DND-41 (cell line): ENCODE results near the gene PPM1E.

Experiments
- ATAC-seq: fragments of 200-7000 bp; cut with Tn5 transposase; 3 replicates; pipeline ENCODE4 v1.9.1; 2021; ENCODE audit warnings: low read depth; ENCODE audit not compliant: insufficient read depth
- DNase-seq: peaks from one replicate; pipeline ENCODE4 v3.0.0-alpha.2; 2020
- H2AFZ ChIP-seq: 2 replicates; pipeline ENCODE4 v1.6.0; 2012; ENCODE audit warnings: low read depth, low read length
- H3K27ac ChIP-seq: 2 replicates; pipeline ENCODE4 v1.5.1; 2012; ENCODE audit warnings: low read length, inconsistent platforms
- H3K27me3 ChIP-seq: fragments of 200-600 bp; sonication (generic); 2 replicates; pipeline ENCODE4 v1.6.0; 2012; ENCODE audit warnings: low read length, mild to moderate bottlenecking, inconsistent platforms; ENCODE audit not compliant: insufficient read depth, poor library complexity
- H3K36me3 ChIP-seq: 2 replicates; pipeline ENCODE4 v1.5.1; 2012; ENCODE audit warnings: low read length, inconsistent platforms; ENCODE audit not compliant: insufficient read depth
- H3K4me1 ChIP-seq: 2 replicates; pipeline ENCODE4 v1.5.1; 2012; ENCODE audit warnings: mild to moderate bottlenecking, low read length; ENCODE audit not compliant: insufficient read depth
- H3K4me2 ChIP-seq: 2 replicates; pipeline ENCODE4 v1.6.0; 2012; ENCODE audit warnings: mild to moderate bottlenecking, moderate library complexity, low read length, inconsistent platforms; ENCODE audit not compliant: insufficient read depth
- H3K4me3 ChIP-seq, 2 experiments: fragments of 200-600 bp in 1 of 2; shearing (Covaris generic) in 1 of 2; 2 replicates each; pipeline ENCODE4 v1.5.1; 2012 to 2016; ENCODE audit warnings: inconsistent platforms in 2 of 2, low read length in 2 of 2, mild to moderate bottlenecking in 2 of 2, low read depth in 1 of 2, moderate library complexity in 1 of 2
- H3K79me2 ChIP-seq: 2 replicates; pipeline ENCODE4 v1.6.0; 2012; ENCODE audit warnings: low read length, inconsistent platforms; ENCODE audit not compliant: insufficient read depth
- H3K9ac ChIP-seq: 2 replicates; pipeline ENCODE4 v1.6.0; 2012; ENCODE audit warnings: low read depth, mild to moderate bottlenecking, inconsistent platforms, low read length, moderate library complexity
- H3K9me3 ChIP-seq: 2 replicates; pipeline ENCODE4 v1.5.1; 2012; ENCODE audit warnings: low read length, moderate library complexity, mild to moderate bottlenecking, inconsistent platforms; ENCODE audit not compliant: insufficient read depth, severe bottlenecking
- H4K20me1 ChIP-seq: 2 replicates; pipeline ENCODE4 v1.6.0; 2012; ENCODE audit warnings: low read length; ENCODE audit not compliant: insufficient read depth
- EZH2 ChIP-seq: IDR thresholded peaks from 3 replicates; pipeline ENCODE4 v1.6.1; 2012; ENCODE audit warnings: borderline replicate concordance, low read depth, mild to moderate bottlenecking, moderate library complexity, low read length, inconsistent platforms; ENCODE audit not compliant: severe bottlenecking
- TF ChIP-seq, protein P1 (sequence below): IDR thresholded peaks from 2 replicates; pipeline ENCODE4 v1.5.1; 2012; ENCODE audit warnings: borderline replicate concordance, low read length, moderate library complexity, mild to moderate bottlenecking; ENCODE audit not compliant: poor library complexity, severe bottlenecking; ENCODE audit errors: extremely low read depth

The PPM1E gene

GRCh38 chr17:58823051-58823525 is 67.4 kb downstream of the PPM1E start:
- ATAC-seq, result no peak
- no peak for DNase-seq
- H3K36me3 ChIP-seq, result no peaks in the 10 kb centered on the region
- no peaks in the 10 kb centered on the region for H3K9me3 ChIP-seq
- no peaks in the 10 kb centered on the region for H3K27me3 ChIP-seq
- TF ChIP-seq, protein P1, sequence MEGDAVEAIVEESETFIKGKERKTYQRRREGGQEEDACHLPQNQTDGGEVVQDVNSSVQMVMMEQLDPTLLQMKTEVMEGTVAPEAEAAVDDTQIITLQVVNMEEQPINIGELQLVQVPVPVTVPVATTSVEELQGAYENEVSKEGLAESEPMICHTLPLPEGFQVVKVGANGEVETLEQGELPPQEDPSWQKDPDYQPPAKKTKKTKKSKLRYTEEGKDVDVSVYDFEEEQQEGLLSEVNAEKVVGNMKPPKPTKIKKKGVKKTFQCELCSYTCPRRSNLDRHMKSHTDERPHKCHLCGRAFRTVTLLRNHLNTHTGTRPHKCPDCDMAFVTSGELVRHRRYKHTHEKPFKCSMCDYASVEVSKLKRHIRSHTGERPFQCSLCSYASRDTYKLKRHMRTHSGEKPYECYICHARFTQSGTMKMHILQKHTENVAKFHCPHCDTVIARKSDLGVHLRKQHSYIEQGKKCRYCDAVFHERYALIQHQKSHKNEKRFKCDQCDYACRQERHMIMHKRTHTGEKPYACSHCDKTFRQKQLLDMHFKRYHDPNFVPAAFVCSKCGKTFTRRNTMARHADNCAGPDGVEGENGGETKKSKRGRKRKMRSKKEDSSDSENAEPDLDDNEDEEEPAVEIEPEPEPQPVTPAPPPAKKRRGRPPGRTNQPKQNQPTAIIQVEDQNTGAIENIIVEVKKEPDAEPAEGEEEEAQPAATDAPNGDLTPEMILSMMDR, result no peak
- no peak for TF ChIP-seq EZH2
- H3K4me1 ChIP-seq, result no peaks in the 10 kb centered on the region
- no peak overlapping the region for H3K4me2 ChIP-seq
- H3K27ac ChIP-seq, result no peak overlapping the region
- H3K9ac ChIP-seq, result no peak overlapping the region
- no peak overlapping the region for H3K4me3 ChIP-seq
- no peaks in the 10 kb centered on the region for H4K20me1 ChIP-seq
- no peaks in the 10 kb centered on the region for H3K79me2 ChIP-seq
- no peak overlapping the region for H2AFZ ChIP-seq

GRCh38 chr17:58829172-58829637 is 73.6 kb downstream of the PPM1E start:
- no peaks in the 10 kb centered on the region for H3K9me3 ChIP-seq
- H3K79me2 ChIP-seq, result no peaks in the 10 kb centered on the region
- ATAC-seq (no peak), DNase-seq (no peak)
- no peaks in the 10 kb centered on the region for H3K4me1 ChIP-seq
- H4K20me1 ChIP-seq, result no peaks in the 10 kb centered on the region
- no peak overlapping the region for H3K27ac ChIP-seq
- no peaks in the 10 kb centered on the region for H3K27me3 ChIP-seq
- no peaks in the 10 kb centered on the region for H3K36me3 ChIP-seq
- H3K4me3 ChIP-seq, result no peak overlapping the region
- TF ChIP-seq EZH2, result no peak
- TF ChIP-seq, protein P1, result no peak
- no peak overlapping the region for H2AFZ ChIP-seq
- no peak overlapping the region for H3K9ac ChIP-seq
- H3K4me2 ChIP-seq, result no peak overlapping the region

DNA sequence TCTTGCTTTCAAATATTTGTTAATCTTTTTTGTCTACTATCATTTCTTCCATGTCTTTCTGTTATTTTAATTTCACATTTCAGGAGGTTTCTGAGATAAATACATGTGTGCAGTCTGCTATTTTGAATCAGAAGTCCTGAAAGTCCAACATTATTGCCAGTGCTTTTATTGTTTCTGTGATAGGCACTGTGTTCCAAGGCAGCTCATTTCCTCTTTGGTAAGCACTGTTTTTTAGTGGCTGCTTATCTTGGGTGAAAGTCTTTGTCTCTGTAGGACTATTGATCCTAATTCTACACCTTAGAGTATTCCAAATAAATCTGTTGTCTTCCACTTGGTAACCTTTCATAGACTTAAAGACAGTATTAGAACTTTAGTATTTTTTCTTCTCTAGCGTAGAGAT is 76.1 kb downstream of the PPM1E start:
- Histone ChIP-seq H3K36me3 (no peaks in the 10 kb centered on the region), H3K9ac (no peak overlapping the region), H3K27ac (no peak overlapping the region), H4K20me1 (no peaks in the 10 kb centered on the region), H3K9me3 (no peaks in the 10 kb centered on the region), H3K4me3 (no peak overlapping the region), H2AFZ (no peak overlapping the region), H3K79me2 (no peaks in the 10 kb centered on the region), H3K4me1 (no peaks in the 10 kb centered on the region), H3K4me2 (no peak overlapping the region), H3K27me3 (no peaks in the 10 kb centered on the region)
- ATAC-seq (no peak), DNase-seq (no peak)
- no peak for TF ChIP-seq EZH2
- TF ChIP-seq, protein P1, result no peak

GRCh38 chr17:58832514-58832913 is 76.9 kb downstream of the PPM1E start:
- H3K27me3 ChIP-seq, result no peaks in the 10 kb centered on the region
- H3K36me3 ChIP-seq, result no peaks in the 10 kb centered on the region
- no peaks in the 10 kb centered on the region for H4K20me1 ChIP-seq
- no peak overlapping the region for H3K4me3 ChIP-seq
- H3K27ac ChIP-seq, result no peak overlapping the region
- no peak overlapping the region for H3K4me2 ChIP-seq
- no peak for DNase-seq
- no peaks in the 10 kb centered on the region for H3K4me1 ChIP-seq
- TF ChIP-seq, protein P1, result no peak
- no peak for TF ChIP-seq EZH2
- no peak overlapping the region for H2AFZ ChIP-seq
- H3K79me2 ChIP-seq, result no peaks in the 10 kb centered on the region
- no peak overlapping the region for H3K9ac ChIP-seq
- no peak for ATAC-seq
- no peaks in the 10 kb centered on the region for H3K9me3 ChIP-seq
